ENCODE data around the gene PAFAH1B2. TPM values are rescaled to one million over a fixed set of nuclear protein-coding genes. Genes with fewer than 3 reads are reported as not detected.
A peak's percentile ranks its signal among the peaks of the same experiment; 100 is the strongest.

Gene PAFAH1B2
- total and polyA plus RNA-seq, 2 of the 8 experiments (the other 6 are each of a cell fraction or from before 2014, with no cell fraction given): 38.2 to 161 TPM

GRCh38 chr11:117178210-117179034 is 34.3 kb downstream of the PAFAH1B2 start, which contains the start of gene SIDT2 (continued):
- no peak; a peak in 1 of 4 replicates for TF ChIP-seq HDAC2 (IDR thresholded peaks at IDR 0.05; ENCODE audit: borderline replicate concordance in 1 of 2, low read depth in 2 of 2, low read length in 2 of 2)
- TF ChIP-seq RFX5 (IDR thresholded peaks at IDR 0.05; ENCODE audit: borderline replicate concordance, low read depth, low read length): no peak
- no peak for TF ChIP-seq CHD2 (IDR thresholded peaks at IDR 0.05; ENCODE audit: low read length)
- TF ChIP-seq NRF1 (IDR thresholded peaks at IDR 0.05; ENCODE audit: low read depth, low read length): no peak
- 0 out of 2 replicates have a peak, but pooled peaks have one; percentile 46 for TF ChIP-seq TCF12 (IDR thresholded peaks at IDR 0.05; ENCODE audit: low read depth, low read length)
- TF ChIP-seq ATF3 (IDR thresholded peaks at IDR 0.05; ENCODE audit: insufficient read depth, low read depth, low read length): no peak
- TF ChIP-seq SAP30 (IDR thresholded peaks at IDR 0.05; ENCODE audit: insufficient read depth, insufficient replicate concordance, low read length): no peak
- TF ChIP-seq EGR1 (IDR thresholded peaks at IDR 0.05; ENCODE audit: borderline replicate concordance, low read depth, low read length): no peak
- no peak for TF ChIP-seq E2F6 (IDR thresholded peaks at IDR 0.05)
- TF ChIP-seq TBP (IDR thresholded peaks at IDR 0.05; ENCODE audit: low read depth, low read length): peak; percentile 76
- TF ChIP-seq RBBP5 (IDR thresholded peaks at IDR 0.05; ENCODE audit: borderline replicate concordance, low read depth, low read length): 0 out of 2 replicates have a peak, but pooled peaks have one; percentile 60
- TF ChIP-seq GABPA (IDR thresholded peaks at IDR 0.05; ENCODE audit: borderline replicate concordance, insufficient read depth, low read length): 0 out of 2 replicates have a peak, but pooled peaks have one; percentile 26
- TF ChIP-seq CREB1 (IDR thresholded peaks at IDR 0.05): peak; percentile 88
- peak; percentile 80 to 81 for TF ChIP-seq POLR2A (IDR thresholded peaks at IDR 0.05; ENCODE audit: control extremely low read depth in 1 of 2, low read depth in 2 of 2, low read length in 2 of 2)
- no peak for TF ChIP-seq TEAD4 (IDR thresholded peaks at IDR 0.05; ENCODE audit: low read depth, low read length)
- TF ChIP-seq BACH1 (IDR thresholded peaks at IDR 0.05; ENCODE audit: low read length): peak; percentile 57; the same call in 1 of the 2 replicates
- TF ChIP-seq MAX (IDR thresholded peaks at IDR 0.05): peak; percentile 66
- no peak for TF ChIP-seq SIRT6 (IDR thresholded peaks at IDR 0.05; ENCODE audit: low read length)
- TF ChIP-seq SIX5 (IDR thresholded peaks at IDR 0.05; ENCODE audit: low read depth, low read length): no peak
- no peak for TF ChIP-seq RAD21 (IDR thresholded peaks at IDR 0.05 in 1 of 2, conservative IDR thresholded peaks at IDR 0.05 in 1 of 2; ENCODE audit: low read depth in 2 of 2, low read length in 2 of 2)

All from H1 (cell line).